Measurements from ENCODE around the gene SOHLH1.

DNA sequence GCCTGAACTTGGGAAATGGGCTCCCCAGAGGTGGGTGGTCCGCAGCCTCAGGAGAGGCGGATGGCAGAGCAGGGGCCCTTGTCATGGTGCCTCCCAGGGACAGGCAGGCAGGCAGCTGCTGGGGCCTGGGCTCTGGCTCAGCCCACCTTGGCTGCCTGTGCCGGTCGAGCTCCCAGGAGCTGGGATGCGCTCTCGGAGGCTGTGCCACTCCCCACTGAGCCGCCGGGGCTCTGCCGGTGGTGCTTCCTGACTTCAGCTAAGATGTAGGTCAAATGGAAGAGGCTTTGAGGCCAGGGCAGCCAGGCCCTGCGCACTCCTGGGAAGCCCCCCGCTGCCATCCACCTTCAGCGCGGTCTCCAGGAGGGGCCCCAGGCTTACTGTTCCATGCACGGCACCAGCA lies 43.7 kb upstream of the SOHLH1 start:
- TF ChIP-seq ZNF274 (IDR thresholded peaks at IDR 0.05; ENCODE audit: low read depth, low read length) (no peak), SUZ12 (IDR thresholded peaks at IDR 0.05; ENCODE audit: extremely low read depth, insufficient read depth, insufficient read length) (no peak)

All from NT2/D1 (cell line).